IMR-90 (cell line): ENCODE measurements around the gene ABCC9. TPM values are rescaled to one million over a fixed set of nuclear protein-coding genes. Genes with fewer than 3 reads are reported as not detected.

Source experiments
- ATAC-seq: fragments of 200-7000 bp; cut with Tn5 transposase; 2 replicates; pipeline ENCODE4 v1.9.1; 2020; ENCODE audit warnings: low read depth, mild to moderate bottlenecking, moderate library complexity
- BruUV-seq: library from RNA; stranded (reverse); fragments of 400-500 nt; replicated peaks from 2 replicates; lab custom pipeline; 2021; lab: Mats Ljungman, UMichigan
- CTCF ChIA-PET: fragments of 300-600 bp; formaldehyde crosslinking; extraction: SDS; loops from one replicate; lab custom pipeline; 2021; ENCODE audit warnings: antibody characterized with exemption; lab: Yijun Ruan, JAX
- POLR2A ChIA-PET: fragments of 300-600 bp; sonication (Branson Sonifier 250); formaldehyde crosslinking; loops from one replicate; lab custom pipeline; 2022; ENCODE audit warnings: antibody characterized with exemption; ENCODE audit not compliant: unreplicated experiment; lab: Charles Lee
- DNase-seq: peaks from one replicate; pipeline ENCODE4 v3.0.0; 2013
- H2AFZ ChIP-seq: replicated peaks from 2 replicates; pipeline ENCODE3; 2013; ENCODE audit warnings: low read length, mild to moderate bottlenecking; ENCODE audit not compliant: poor library complexity
- H2AK5ac ChIP-seq: 2 replicates; pipeline ENCODE4 v1.6.1; 2013; ENCODE audit warnings: low read depth, low read length, inconsistent platforms
- H2AK9ac ChIP-seq: replicated peaks from 2 replicates; pipeline ENCODE3; 2013; ENCODE audit warnings: mild to moderate bottlenecking, low read depth, low read length, moderate library complexity; ENCODE audit not compliant: poor library complexity
- H2BK120ac ChIP-seq: 2 replicates; pipeline ENCODE4 v1.6.1; 2013; ENCODE audit warnings: low read depth, low read length, inconsistent platforms
- H2BK15ac ChIP-seq: 3 replicates; pipeline ENCODE4 v1.6.1; 2013; ENCODE audit warnings: low read depth, low read length, inconsistent platforms
- H2BK20ac ChIP-seq: 2 replicates; pipeline ENCODE4 v1.6.1; 2013; ENCODE audit warnings: low read depth, mild to moderate bottlenecking, inconsistent platforms, low read length, moderate library complexity
- H2BK5ac ChIP-seq: 2 replicates; pipeline ENCODE4 v1.6.1; 2013; ENCODE audit warnings: mild to moderate bottlenecking, low read depth, low read length, inconsistent platforms; ENCODE audit not compliant: poor library complexity, severe bottlenecking
- H3K14ac ChIP-seq: replicated peaks from 2 replicates; pipeline ENCODE4 v1.6.1; 2013; ENCODE audit warnings: low read depth, low read length, inconsistent platforms
- H3K18ac ChIP-seq: 2 replicates; pipeline ENCODE4 v1.6.1; 2013; ENCODE audit warnings: low read depth, low read length, control low read depth
- H3K23ac ChIP-seq: 2 replicates; pipeline ENCODE4 v1.6.1; 2013; ENCODE audit warnings: low read depth, low read length, inconsistent platforms
- H3K27ac ChIP-seq: 2 replicates; pipeline ENCODE4 v1.5.1; 2013; ENCODE audit warnings: mild to moderate bottlenecking, control low read depth, low read length; ENCODE audit not compliant: insufficient read depth
- H3K27me3 ChIP-seq: 2 replicates; pipeline ENCODE4 v1.6.1; 2013; ENCODE audit warnings: low read length; ENCODE audit not compliant: control insufficient read depth, insufficient read depth
- H3K36me3 ChIP-seq: 2 replicates; pipeline ENCODE4 v1.6.1; 2013; ENCODE audit warnings: low read length, mixed read lengths; ENCODE audit not compliant: control insufficient read depth, insufficient read depth
- H3K4ac ChIP-seq: 2 replicates; pipeline ENCODE4 v1.6.1; 2013; ENCODE audit warnings: low read depth, low read length, inconsistent platforms
- H3K4me1 ChIP-seq: 2 replicates; pipeline ENCODE4 v1.6.1; 2013; ENCODE audit warnings: low read length, mixed read lengths; ENCODE audit not compliant: control insufficient read depth, insufficient read depth
- H3K4me2 ChIP-seq: 2 replicates; pipeline ENCODE4 v1.6.1; 2013; ENCODE audit warnings: low read depth, mild to moderate bottlenecking, control low read depth, low read length, moderate library complexity
- H3K4me3 ChIP-seq: 2 replicates; pipeline ENCODE4 v1.5.1; 2013; ENCODE audit warnings: low read depth, mild to moderate bottlenecking, control low read depth, low read length, moderate library complexity; ENCODE audit not compliant: insufficient read depth
- H3K56ac ChIP-seq: 2 replicates; pipeline ENCODE4 v1.6.1; 2013; ENCODE audit warnings: low read length, inconsistent platforms; ENCODE audit not compliant: insufficient read depth; ENCODE audit errors: extremely low read depth
- H3K79me1 ChIP-seq, 2 experiments: 2 replicates each; pipeline ENCODE4 v1.6.1; 2013; ENCODE audit warnings: low read length in 2 of 2, inconsistent platforms in 1 of 2, low read depth in 1 of 2
- H3K9ac ChIP-seq: 2 replicates; pipeline ENCODE4 v1.6.1; 2013; ENCODE audit warnings: low read depth, low read length, control low read depth
- H3K9me1 ChIP-seq: 2 replicates; pipeline ENCODE4 v1.6.1; 2013; ENCODE audit warnings: low read length, inconsistent platforms; ENCODE audit not compliant: insufficient read depth
- H3K9me3 ChIP-seq: 2 replicates; pipeline ENCODE4 v1.6.1; 2013; ENCODE audit warnings: low read length; ENCODE audit not compliant: control insufficient read depth, insufficient read depth
- H4K20me1 ChIP-seq: 2 replicates; pipeline ENCODE4 v1.6.1; 2013; ENCODE audit warnings: low read length, inconsistent platforms; ENCODE audit not compliant: insufficient read depth
- H4K5ac ChIP-seq: 2 replicates; pipeline ENCODE4 v1.6.1; 2013; ENCODE audit warnings: mild to moderate bottlenecking, low read depth, low read length, control low read depth
- H4K8ac ChIP-seq, 2 experiments: 2 replicates each; pipeline ENCODE4 v1.6.1; 2013; ENCODE audit warnings: low read depth in 2 of 2, low read length in 2 of 2, control low read depth in 1 of 2, inconsistent platforms in 1 of 2
- H4K91ac ChIP-seq: 2 replicates; pipeline ENCODE4 v1.6.1; 2013; ENCODE audit warnings: low read depth, low read length, inconsistent platforms; ENCODE audit not compliant: insufficient read depth
- MAFK ChIP-seq: IDR thresholded peaks from 2 replicates; pipeline ENCODE4 v1.6.1; 2012; ENCODE audit warnings: low read depth, low read length, improper control_type of control experiment
- MAZ ChIP-seq: IDR thresholded peaks from 2 replicates; pipeline ENCODE4 v1.6.1; 2012; ENCODE audit warnings: low read depth, mild to moderate bottlenecking, low read length, improper control_type of control experiment, moderate library complexity, borderline replicate concordance
- NFE2L2 ChIP-seq: fragments of 150-350 bp; IDR thresholded peaks from 2 replicates; pipeline ENCODE4 v1.6.1; 2016; ENCODE audit warnings: low read depth, mild to moderate bottlenecking, low read length
- POLR2A ChIP-seq: IDR thresholded peaks from 2 replicates; pipeline ENCODE4 v1.6.1; 2012; ENCODE audit warnings: mild to moderate bottlenecking, low read depth, low read length
- RAD21 ChIP-seq: IDR thresholded peaks from 2 replicates; pipeline ENCODE4 v1.6.1; 2012; ENCODE audit warnings: low read length, improper control_type of control experiment
- RCOR1 ChIP-seq: IDR thresholded peaks from 2 replicates; pipeline ENCODE4 v1.6.1; 2012; ENCODE audit warnings: mild to moderate bottlenecking, low read length, improper control_type of control experiment; ENCODE audit not compliant: insufficient replicate concordance
- RFX5 ChIP-seq: IDR thresholded peaks from 2 replicates; pipeline ENCODE4 v1.8.0; 2012; ENCODE audit warnings: low read depth, mild to moderate bottlenecking, low read length, moderate library complexity
- SMC3 ChIP-seq: fragments of 150-350 bp; IDR thresholded peaks from 2 replicates; pipeline ENCODE4 v1.6.1; 2016; ENCODE audit warnings: low read depth, mild to moderate bottlenecking, antibody characterized with exemption, low read length, moderate library complexity
- WGBS, 2 experiments: methylation state at CpG; one replicate each; pipeline versions ENCODE4 v1.1.5 to v1.1.7; 2013; ENCODE audit warnings: missing lambda C conversion rate in 2 of 2; ENCODE audit not compliant: insufficient read length in 1 of 2; ENCODE audit errors: extremely low coverage in 2 of 2; 5-methylcytosine and 5-hydroxymethylcytosine counted together
- dilution Hi-C: fragments of 300-500 bp; cut with HindIII; formaldehyde crosslinking; loops from one replicate; pipeline ENCODE4 v1.14.3; 2018; ENCODE audit warnings: low sequenced_read_pairs; ENCODE audit not compliant: unreplicated experiment
- in situ Hi-C: fragments of 300-500 bp; cut with MboI; formaldehyde crosslinking; loops from 3 replicates; pipeline ENCODE4 v1.14.3; 2019; ENCODE audit warnings: low sequenced_read_pairs, inconsistent platforms, mixed read lengths
- intact Hi-C: fragments of 100-400 bp; cut with micrococcal nuclease; formaldehyde crosslinking; loops from 2 replicates; pipeline ENCODE4 v1.10.0; 2022
- polyA plus RNA-seq, 3 experiments: library from polyadenylated mRNA; depleted of rRNA; stranded (reverse); fragments of >200 nt; gene quantifications; 2 replicates each; pipeline ENCODE4 v1.2.3, GENCODE V29; 2012; ENCODE audit warnings: low replicate concordance in 1 of 3
- total RNA-seq: library from RNA; depleted of rRNA; stranded (reverse); fragments of >200 nt; gene quantifications from 2 replicates; pipeline ENCODE4 v1.2.3, GENCODE V29; 2012
- TF ChIP-seq, protein P1 (sequence below): fragments of 150-350 bp; IDR thresholded peaks from 2 replicates; pipeline ENCODE4 v1.6.1; 2017; ENCODE audit warnings: mild to moderate bottlenecking, antibody characterized with exemption, low read length, low read depth

ABCC9 gene
- total and polyA plus RNA-seq, 2 of the 4 experiments (the other 2 are of a cell fraction), result 1.2 to 6.6 TPM

DNA sequence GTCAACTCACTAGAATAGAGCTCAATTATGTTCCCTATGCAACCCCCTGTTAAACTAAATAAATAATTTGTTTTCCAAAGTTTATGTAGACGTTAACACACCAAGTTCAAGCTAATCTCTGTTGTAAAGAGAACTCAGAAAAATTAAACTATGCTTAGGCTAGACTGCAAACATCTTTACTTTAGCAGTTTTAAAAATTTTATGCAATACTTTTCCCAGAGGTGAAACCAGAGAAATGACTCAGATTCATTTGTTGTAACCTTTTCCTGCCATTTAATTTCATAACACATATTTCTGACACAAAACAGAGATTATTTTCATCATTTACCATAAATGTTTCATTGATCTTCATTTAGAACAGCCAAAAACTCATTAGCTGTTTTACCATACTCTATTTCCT is 27.4 kb downstream of the ABCC9 start:
- Histone ChIP-seq H4K20me1 (no peaks in the 10 kb centered on the region), H3K4ac (no peak overlapping the region), H3K4me1 (no peaks in the 10 kb centered on the region), H4K5ac (no peak overlapping the region), H3K9ac (no peak overlapping the region), H4K8ac (no peak overlapping the region), H3K27me3 (no peaks in the 10 kb centered on the region), H3K18ac (no peak overlapping the region), H3K14ac (no peak overlapping the region), H2BK5ac (no peak overlapping the region), H2AFZ (no peak overlapping the region), H3K4me3 (no peak overlapping the region), H3K56ac (no peak overlapping the region), H2BK15ac (no peak overlapping the region), H2BK20ac (no peak overlapping the region), H2AK5ac (no peak overlapping the region), H2BK120ac (no peak overlapping the region), H3K79me1 (no peaks in the 10 kb centered on the region), H3K9me1 (no peaks in the 10 kb centered on the region), H3K9me3 (no peaks in the 10 kb centered on the region), H3K27ac (no peak overlapping the region), H3K36me3 (no peaks in the 10 kb centered on the region), H2AK9ac (no peak overlapping the region), H4K91ac (no peak overlapping the region), H3K4me2 (no peak overlapping the region), H3K23ac (no peak overlapping the region)
- no peak for ATAC-seq
- TF ChIP-seq RCOR1 (no peak), RFX5 (no peak), RAD21 (no peak), SMC3 (no peak), NFE2L2 (no peak), POLR2A (no peak), MAZ (no peak), MAFK (no peak)
- TF ChIP-seq, protein P1, sequence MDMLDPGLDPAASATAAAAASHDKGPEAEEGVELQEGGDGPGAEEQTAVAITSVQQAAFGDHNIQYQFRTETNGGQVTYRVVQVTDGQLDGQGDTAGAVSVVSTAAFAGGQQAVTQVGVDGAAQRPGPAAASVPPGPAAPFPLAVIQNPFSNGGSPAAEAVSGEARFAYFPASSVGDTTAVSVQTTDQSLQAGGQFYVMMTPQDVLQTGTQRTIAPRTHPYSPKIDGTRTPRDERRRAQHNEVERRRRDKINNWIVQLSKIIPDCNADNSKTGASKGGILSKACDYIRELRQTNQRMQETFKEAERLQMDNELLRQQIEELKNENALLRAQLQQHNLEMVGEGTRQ, result no peak
- DNase-seq, result no peak
- ChIA-PET CTCF (interaction anchor here (0.8 kb wide), 1 partner anchor 19 kb away, joined by 3 read pairs; no protein-coding TSS in a partner anchor), POLR2A (no interaction called here)
- dilution Hi-C loops, result no loop called here
- in situ Hi-C loops, result no loop called here
- intact Hi-C loops, result no loop called here
- WGBS, 2 experiments, result no CpG with 5 or more reads among the region's 1 CpG
- no TSS peak for BruUV-seq
